Nephron progenitor cell (in vitro differentiated cells): Measurements from ENCODE around the gene ELF2.
"Not testable (repeated sequence)": the region's sequence is repeated elsewhere in the genome, so short reads cannot be mapped to it uniquely, and the experiment has no call there.

ENCODE experiments used
- DNase-seq: peaks from one replicate; pipeline ENCODE4 v3.0.0; 2021
- H3K27ac Mint-ChIP-seq: 2 replicates; pipeline ENCODE4 v1.8.0; 2021; ENCODE audit warnings: mild to moderate bottlenecking, moderate library complexity, mixed read lengths
- H3K27me3 Mint-ChIP-seq: 2 replicates; pipeline ENCODE4 v1.8.0; 2021; ENCODE audit warnings: mild to moderate bottlenecking, low read depth, mixed read lengths; ENCODE audit not compliant: poor library complexity
- H3K36me3 Mint-ChIP-seq: 2 replicates; pipeline ENCODE4 v1.8.0; 2021; ENCODE audit warnings: low read depth, mixed read lengths
- H3K4me1 Mint-ChIP-seq: 2 replicates; pipeline ENCODE4 v1.8.0; 2021; ENCODE audit warnings: mixed read lengths
- H3K4me3 Mint-ChIP-seq: 2 replicates; pipeline ENCODE4 v1.8.0; 2021; ENCODE audit warnings: mild to moderate bottlenecking, moderate library complexity, mixed read lengths
- H3K9me3 Mint-ChIP-seq: 2 replicates; pipeline ENCODE4 v1.8.0; 2021; ENCODE audit warnings: mild to moderate bottlenecking, moderate library complexity, mixed read lengths
- CTCF ChIP-seq: fragments of 200-600 bp; sonication (generic); IDR thresholded peaks from 2 replicates; pipeline ENCODE4 v1.5.0; 2021; ENCODE audit warnings: antibody characterized with exemption

The ELF2 gene

GRCh38 chr4:139011225-139011950 is 165.6 kb downstream of the ELF2 start:
- no peak for TF ChIP-seq CTCF
- H3K27me3 Mint-ChIP-seq = peaks cover 2% of the 10 kb centered on the region
- no peak overlapping the region for H3K4me3 Mint-ChIP-seq
- H3K27ac Mint-ChIP-seq = no peak overlapping the region
- no peak for DNase-seq
- peaks cover 43% of the 10 kb centered on the region for H3K4me1 Mint-ChIP-seq
- H3K36me3 Mint-ChIP-seq = peaks cover 5% of the 10 kb centered on the region
- peaks cover 14% of the 10 kb centered on the region for H3K9me3 Mint-ChIP-seq

GRCh38 chr4:139009702-139010101 is 167.3 kb downstream of the ELF2 start:
- H3K36me3 Mint-ChIP-seq = peaks cover 5% of the 10 kb centered on the region
- H3K27me3 Mint-ChIP-seq = peaks cover 2% of the 10 kb centered on the region
- no peak for DNase-seq
- no peak for TF ChIP-seq CTCF
- H3K4me3 Mint-ChIP-seq = no peak overlapping the region
- peaks cover 14% of the 10 kb centered on the region for H3K9me3 Mint-ChIP-seq
- peaks cover 33% of the 10 kb centered on the region for H3K4me1 Mint-ChIP-seq
- peak overlapping the region; percentile 73 for H3K27ac Mint-ChIP-seq

- Mint-ChIP-seq H3K9me3 (peaks cover 14% of the 10 kb centered on the region), H3K4me1 (peaks cover 22% of the 10 kb centered on the region)
- not testable (repeated sequence) for H3K27ac Mint-ChIP-seq, H3K4me3 Mint-ChIP-seq, H3K27me3 Mint-ChIP-seq, DNase-seq, H3K36me3 Mint-ChIP-seq
Measured at GRCh38 chr4:139008278-139008677, 168.7 kb downstream of the ELF2 start.

- H3K4me3 Mint-ChIP-seq = no peak overlapping the region
- DNase-seq = no peak
- H3K27ac Mint-ChIP-seq = no peak overlapping the region
- H3K27me3 Mint-ChIP-seq = peaks cover 2% of the 10 kb centered on the region
- peaks cover 14% of the 10 kb centered on the region for H3K9me3 Mint-ChIP-seq
- peaks cover 22% of the 10 kb centered on the region for H3K4me1 Mint-ChIP-seq
- H3K36me3 Mint-ChIP-seq = peaks cover 5% of the 10 kb centered on the region
- TF ChIP-seq CTCF = no peak
Measured at GRCh38 chr4:139007640-139008039, 169.4 kb downstream of the ELF2 start.
